Measurements from ENCODE around the gene PCDHA1.
"Not testable (repeated sequence)": the region's sequence is repeated elsewhere in the genome, so short reads cannot be mapped to it uniquely, and the experiment has no call there.

PCDHA1 gene

DNA sequence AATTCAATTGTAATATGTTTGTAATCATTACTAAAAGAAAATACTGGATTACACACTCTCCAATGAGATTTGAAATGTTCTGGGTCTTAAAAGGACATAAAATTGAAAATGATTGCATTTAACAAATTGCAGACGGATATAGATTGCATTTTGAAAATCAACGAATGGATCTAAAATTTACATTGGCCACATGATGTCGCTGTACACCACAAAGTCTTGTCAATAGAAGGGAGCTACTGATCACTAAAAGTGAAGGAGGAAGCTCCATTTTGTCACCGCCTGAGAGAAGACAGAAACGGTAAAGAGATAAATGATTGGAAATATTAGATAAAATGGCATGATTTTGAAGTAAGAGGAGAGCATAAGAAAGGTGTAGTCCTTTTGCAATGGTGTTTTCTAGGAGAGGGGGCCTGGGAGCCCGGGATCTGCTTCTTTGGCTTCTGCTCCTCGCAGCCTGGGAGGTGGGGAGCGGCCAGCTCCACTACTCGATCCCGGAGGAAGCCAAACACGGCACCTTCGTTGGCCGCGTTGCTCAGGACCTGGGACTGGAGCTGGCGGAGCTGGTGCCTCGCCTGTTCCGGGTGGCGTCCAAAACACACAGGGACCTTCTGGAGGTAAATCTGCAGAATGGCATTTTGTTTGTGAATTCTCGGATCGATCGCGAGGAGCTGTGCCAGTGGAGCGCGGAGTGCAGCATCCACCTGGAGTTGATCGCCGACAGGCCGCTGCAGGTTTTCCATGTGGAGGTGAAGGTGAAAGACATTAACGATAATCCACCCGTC, at the start of gene PCDHA1:
Gene PCDHA1, plus strand, starts transcription at position 236 of the 782 bp plus-strand sequence.
- no peak for DNase-seq (ENCODE audit: low read depth)

DNA sequence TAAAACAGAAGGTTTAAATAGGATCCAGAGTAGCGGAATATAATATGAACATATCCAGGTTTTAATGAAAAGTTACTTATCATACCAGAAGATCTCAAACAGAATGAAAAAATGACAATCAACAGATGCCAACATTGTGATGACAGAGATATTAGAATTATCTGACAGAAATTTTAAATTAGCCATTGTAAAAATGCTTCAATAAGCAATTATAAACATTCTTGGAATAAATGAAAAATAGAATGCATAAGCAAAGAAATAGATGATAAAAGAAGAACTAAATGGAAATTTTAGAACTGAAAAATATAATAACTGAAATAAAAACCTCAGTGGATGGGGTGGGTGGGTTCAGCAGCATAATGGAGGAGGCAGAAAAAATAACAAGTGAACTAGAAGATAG, 48.5 kb upstream of the PCDHA1 start:
- DNase-seq (ENCODE audit: low read depth), result no peak

DNA sequence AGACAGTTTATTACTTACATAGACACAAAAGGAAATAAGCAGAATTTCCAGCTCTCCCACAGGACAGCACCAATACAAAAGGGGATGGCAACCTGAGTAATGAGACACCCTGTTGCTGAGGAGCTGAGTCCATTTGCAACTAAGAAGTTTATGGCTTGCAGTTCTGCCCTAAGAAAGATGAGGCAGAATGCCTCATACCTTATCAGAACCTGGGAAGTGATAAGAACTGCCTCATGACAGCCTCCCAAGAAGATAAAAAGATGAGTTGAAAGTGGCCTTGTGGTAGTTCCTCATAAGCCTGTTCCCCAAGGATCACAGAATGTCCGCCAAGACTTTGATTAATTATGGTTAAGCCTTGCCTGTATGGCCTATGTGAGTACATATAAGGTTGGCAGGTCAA, 44.0 kb upstream of the PCDHA1 start:
- no peak for DNase-seq (ENCODE audit: low read depth)

DNA sequence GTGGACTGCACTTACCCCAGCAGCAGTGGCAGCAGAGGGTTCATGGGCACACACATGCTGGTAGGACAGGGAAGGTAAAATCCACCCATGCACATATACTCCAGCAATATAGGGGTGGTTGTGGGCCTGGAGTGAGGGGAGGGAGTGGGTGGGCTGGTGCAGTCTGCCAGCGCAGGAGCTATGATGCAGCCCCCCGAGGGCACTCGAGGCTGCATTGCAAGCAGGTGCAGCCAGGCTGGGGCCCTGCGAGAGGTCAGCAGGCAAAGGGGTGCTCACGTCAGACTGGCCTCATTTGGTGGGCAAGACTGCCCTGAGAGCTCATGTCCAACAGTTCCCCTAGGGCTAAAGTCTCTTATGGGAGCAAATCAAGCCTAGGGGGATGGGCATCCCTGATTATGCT, 32.4 kb upstream of the PCDHA1 start:
- DNase-seq (ENCODE audit: low read depth), result no peak

DNA sequence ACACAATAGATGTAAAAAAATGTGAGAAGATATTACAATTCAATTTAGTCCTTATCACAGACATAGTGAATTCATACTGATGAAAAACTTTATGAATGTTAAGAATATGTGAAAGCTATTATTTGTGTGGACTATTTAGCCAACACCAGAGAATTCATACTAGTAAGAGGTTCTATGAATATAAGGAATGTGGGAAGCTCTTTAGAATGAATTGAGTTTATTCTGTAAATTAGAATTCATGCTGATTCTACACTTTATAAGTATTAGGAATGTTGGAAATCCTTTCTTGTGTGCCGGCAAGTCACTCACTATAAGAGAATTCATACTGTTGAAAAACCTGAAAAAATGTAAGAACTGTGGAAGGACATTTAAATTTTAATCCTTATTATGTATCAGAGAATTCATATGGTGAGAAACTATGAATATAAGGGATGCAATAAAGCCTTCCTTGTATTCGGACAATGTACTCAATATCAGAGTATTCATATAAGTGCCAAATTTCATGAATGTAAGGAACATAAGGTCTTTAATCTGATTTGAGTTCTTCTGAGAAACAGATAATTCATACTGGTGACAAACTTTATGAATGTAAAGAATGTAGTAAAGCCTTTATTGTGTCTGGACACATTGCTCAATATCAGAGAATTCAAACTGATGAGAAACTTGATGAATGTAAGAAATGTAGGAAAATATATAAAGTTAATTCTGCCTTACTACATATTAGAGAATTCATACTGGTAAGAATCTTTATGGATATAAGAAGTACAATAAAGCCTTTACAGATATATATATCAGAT, 21.6 kb upstream of the PCDHA1 start:
- DNase-seq (ENCODE audit: low read depth), result no peak

DNA sequence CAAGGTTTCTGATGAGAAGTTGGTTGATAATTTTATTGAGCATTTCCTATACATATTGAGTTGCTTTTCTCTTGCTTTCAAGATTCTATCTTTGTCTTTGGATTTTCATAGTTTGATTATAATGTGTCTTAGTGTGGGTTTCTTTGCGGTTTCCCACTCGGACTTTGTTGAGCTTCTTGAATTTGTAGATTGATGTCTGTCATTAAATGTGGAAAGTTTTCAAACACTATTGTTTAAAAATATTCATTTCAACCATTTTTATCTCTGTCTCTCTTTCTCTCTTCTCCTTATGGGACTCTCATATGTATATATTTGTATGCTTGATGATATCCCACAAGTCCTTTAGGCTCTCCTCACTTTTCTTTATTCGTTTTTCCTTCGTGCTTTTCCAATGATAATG, 18.5 kb upstream of the PCDHA1 start:
- DNase-seq (ENCODE audit: low read depth), result no peak

DNA sequence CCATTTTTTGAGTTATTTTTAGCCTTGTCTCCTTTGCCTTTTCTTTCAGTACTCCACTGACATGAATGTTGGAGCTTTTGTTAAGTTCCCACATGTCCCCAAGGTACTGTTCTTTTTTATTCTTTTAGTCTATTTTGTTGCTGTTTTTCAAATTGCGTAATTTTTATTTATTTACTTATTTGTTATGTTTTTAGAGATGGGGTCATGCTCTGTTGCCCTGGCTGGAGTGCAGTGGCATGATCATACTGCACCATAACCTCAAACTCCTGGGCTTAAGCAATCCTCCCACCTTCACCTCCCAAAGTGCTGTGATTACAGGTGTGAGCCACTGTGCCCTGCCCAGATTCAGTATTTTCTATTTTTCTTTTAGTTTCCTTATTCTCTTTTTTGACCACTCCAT, 5.4 kb upstream of the PCDHA1 start:
- no peak for DNase-seq (ENCODE audit: low read depth)

DNA sequence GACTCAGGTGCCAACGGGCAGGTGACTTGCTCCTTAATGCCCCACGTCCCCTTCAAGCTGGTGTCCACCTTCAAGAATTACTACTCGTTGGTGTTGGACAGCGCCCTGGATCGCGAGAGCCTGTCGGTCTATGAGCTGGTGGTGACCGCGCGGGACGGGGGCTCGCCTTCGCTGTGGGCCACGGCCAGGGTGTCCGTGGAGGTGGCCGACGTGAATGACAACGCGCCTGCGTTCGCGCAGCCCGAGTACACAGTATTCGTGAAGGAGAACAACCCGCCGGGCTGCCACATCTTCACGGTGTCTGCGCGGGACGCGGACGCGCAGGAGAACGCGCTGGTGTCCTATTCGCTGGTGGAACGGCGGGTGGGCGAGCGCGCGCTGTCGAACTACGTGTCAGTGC, 1.5 kb downstream of the PCDHA1 start:
- not testable (repeated sequence) for DNase-seq (ENCODE audit: low read depth)

DNA sequence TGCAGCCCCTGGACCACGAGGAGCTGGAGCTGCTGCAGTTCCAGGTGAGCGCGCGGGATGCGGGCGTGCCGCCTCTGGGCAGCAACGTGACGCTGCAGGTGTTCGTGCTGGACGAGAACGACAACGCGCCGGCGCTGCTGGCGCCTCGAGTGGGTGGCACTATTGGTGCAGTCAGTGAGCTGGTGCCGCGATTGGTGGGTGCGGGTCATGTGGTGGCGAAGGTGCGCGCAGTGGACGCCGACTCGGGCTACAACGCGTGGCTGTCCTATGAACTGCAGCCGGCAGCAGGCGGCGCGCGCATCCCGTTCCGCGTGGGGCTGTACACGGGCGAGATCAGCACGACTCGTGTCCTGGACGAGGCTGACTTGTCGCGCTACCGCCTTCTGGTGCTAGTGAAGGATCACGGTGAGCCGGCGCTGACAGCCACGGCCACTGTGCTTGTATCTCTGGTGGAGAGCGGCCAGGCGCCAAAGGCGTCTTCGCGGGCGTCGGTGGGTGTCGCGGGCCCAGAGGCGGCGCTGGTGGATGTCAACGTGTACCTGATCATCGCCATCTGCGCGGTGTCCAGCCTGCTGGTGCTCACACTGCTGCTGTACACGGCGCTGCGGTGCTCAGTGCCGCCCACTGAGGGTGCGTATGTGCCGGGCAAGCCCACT, 2.0 kb downstream of the PCDHA1 start:
- DNase-seq (ENCODE audit: low read depth), result not testable (repeated sequence)

DNA sequence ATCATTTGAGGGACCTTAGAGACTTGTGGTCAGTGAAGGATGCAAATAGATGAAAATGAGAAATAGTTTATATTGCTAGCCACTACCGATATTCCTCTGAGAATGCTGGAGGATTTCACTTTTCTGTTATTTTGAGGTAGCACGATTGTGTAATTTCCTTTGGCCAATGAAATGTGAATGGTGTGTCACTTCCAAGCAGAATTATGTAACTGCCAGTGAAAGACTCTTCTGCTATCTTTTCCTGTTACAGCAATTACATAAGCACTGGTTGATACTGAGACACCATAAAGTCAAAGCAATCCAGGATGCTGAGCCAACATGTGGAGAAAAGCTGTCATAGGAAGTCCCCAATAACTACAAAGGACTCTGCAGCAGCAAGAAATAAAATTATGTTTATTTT, 5.1 kb downstream of the PCDHA1 start:
- no peak for DNase-seq (ENCODE audit: low read depth)

DNA sequence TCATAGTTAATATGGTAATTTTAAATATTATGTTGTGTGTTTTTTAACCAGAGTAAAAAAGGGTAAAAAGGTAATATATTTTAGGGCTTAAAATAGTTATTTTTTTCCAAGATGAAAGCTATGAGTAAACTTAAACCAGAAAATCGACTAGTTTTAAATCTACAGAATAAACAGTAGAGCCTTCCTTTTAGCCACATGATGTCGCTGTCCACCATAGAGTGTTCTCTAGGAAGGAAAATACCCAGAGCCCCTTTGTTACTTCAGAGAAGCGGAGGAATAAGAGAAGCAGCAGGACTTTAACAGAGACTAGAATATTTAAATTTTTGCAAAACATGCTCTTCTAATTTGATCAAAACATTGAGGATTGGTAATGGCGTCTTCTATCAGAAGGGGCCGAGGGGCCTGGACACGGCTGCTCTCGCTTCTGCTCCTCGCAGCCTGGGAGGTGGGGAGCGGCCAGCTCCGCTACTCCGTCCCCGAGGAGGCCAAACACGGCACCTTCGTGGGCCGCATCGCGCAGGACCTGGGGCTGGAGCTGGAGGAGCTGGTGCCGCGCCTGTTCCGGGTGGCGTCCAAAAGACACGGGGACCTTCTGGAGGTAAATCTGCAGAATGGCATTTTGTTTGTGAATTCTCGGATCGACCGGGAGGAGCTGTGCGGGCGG, 8.8 kb downstream of the PCDHA1 start, which contains the start of gene PCDHA2:
Gene PCDHA2, plus strand, starts transcription at position 258 of the 664 bp plus-strand sequence.
- DNase-seq (ENCODE audit: low read depth), result no peak

DNA sequence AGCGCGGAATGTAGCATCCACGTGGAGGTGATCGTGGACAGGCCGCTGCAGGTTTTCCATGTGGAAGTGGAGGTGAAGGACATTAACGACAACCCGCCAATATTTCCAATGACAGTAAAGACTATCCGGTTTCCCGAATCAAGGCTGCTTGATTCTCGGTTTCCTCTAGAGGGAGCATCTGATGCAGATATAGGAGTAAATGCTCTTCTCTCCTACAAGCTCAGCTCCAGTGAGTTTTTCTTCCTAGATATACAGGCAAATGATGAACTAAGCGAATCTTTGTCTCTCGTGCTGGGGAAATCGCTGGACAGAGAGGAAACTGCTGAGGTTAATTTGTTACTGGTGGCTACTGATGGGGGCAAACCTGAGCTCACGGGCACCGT, 9.3 kb downstream of the PCDHA1 start:
- no peak for DNase-seq (ENCODE audit: low read depth)

DNA sequence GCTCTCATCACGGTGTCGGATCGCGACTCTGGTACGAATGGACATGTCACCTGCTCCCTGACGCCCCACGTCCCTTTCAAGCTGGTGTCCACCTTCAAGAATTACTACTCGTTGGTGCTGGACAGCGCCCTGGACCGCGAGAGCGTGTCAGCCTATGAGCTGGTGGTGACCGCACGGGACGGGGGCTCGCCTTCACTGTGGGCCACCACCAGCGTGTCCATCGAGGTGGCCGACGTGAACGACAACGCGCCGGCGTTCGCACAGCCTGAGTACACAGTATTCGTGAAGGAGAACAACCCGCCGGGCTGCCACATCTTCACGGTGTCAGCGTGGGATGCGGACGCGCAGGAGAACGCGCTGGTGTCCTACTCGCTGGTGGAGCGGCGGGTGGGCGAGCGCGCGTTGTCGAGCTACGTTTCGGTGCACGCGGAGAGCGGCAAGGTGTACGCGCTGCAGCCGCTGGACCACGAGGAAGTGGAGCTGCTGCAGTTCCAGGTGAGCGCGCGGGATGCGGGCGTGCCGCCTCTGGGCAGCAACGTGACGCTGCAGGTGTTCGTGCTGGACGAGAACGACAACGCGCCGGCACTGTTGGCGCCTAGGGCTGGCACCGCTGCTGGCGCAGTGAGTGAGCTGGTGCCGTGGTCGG, 10.3 kb downstream of the PCDHA1 start:
- not testable (repeated sequence) for DNase-seq (ENCODE audit: low read depth)

DNA sequence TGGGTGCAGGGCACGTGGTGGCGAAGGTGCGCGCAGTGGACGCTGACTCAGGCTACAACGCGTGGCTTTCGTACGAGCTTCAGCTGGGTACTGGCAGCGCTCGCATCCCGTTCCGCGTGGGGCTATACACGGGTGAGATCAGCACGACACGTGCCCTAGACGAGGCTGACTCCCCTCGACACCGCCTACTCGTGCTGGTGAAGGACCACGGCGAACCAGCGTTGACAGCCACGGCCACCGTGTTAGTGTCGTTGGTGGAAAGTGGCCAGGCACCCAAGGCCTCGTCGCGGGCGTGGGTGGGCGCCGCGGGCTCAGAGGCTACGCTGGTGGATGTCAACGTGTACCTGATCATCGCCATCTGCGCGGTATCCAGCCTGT, 10.8 kb downstream of the PCDHA1 start:
- DNase-seq (ENCODE audit: low read depth), result no peak

DNA sequence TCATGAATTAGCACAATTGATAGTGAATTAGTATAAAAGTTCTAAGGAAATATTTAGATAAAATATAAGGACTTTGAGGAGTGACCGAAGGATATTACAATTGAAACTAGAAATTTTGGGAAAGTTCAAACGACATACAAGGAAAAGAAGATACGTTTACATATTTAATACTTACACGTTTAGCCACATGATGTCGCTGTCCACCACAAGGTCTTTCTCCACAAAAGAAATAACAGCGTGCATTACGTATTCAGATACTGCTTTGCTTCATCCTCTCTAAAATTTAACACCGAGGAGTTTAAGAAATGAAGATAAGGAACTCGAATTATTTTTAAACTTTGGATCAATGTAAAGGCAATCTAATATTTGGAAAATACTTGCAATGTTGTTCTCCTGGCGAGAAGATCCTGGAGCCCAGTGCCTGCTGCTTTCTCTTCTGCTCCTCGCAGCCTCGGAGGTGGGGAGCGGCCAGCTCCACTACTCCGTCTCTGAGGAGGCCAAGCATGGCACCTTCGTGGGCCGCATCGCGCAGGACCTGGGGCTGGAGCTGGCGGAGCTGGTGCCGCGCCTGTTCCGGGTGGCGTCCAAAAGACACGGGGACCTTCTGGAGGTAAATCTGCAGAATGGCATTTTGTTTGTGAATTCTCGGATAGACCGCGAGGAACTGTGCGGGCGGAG, 15.0 kb downstream of the PCDHA1 start, which contains the start of gene PCDHA3:
Gene PCDHA3, plus strand, starts transcription at position 242 of the 678 bp plus-strand sequence.
- DNase-seq (ENCODE audit: low read depth), result no peak

DNA sequence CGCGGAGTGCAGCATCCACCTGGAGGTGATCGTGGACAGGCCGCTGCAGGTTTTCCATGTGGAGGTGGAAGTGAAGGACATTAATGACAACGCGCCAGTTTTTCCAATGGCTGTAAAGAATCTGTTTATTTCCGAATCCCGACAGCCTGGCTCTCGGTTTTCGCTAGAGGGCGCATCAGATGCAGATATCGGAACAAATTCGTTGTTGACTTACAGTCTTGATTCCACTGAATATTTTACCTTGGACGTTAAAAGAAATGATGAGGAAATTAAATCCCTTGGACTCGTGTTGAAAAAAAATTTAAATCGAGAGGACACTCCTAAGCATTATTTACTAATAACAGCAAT, 15.5 kb downstream of the PCDHA1 start:
- no peak for DNase-seq (ENCODE audit: low read depth)

DNA sequence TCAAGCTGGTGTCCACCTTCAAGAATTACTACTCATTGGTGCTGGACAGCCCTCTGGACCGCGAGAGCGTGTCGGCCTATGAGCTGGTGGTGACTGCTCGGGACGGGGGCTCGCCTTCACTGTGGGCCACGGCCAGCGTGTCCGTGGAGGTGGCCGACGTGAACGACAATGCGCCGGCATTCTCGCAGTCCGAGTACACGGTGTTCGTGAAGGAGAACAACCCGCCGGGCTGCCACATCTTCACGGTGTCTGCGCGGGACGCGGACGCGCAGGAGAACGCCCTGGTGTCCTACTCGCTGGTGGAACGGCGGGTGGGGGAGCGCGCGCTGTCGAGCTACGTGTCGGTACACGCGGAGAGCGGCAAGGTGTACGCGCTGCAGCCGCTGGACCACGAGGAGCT, 16.4 kb downstream of the PCDHA1 start:
- DNase-seq (ENCODE audit: low read depth), result not testable (repeated sequence)

DNA sequence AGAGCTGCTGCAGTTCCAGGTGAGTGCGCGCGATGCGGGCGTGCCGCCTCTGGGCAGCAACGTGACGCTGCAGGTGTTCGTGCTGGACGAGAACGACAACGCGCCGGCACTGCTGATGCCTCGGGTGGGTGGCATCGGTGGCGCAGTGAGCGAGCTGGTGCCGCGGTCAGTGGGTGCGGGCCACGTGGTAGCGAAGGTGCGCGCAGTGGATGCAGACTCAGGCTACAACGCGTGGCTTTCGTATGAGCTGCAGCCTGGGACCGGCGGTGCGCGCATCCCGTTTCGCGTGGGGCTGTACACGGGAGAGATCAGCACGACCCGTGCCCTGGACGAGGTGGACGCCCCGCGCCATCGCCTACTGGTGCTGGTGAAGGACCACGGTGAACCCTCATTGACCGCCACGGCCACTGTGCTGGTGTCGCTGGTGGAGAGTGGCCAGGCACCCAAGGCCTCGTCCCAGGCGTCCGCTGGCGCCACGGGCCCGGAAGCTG, 16.9 kb downstream of the PCDHA1 start:
- no peak for DNase-seq (ENCODE audit: low read depth)

DNA sequence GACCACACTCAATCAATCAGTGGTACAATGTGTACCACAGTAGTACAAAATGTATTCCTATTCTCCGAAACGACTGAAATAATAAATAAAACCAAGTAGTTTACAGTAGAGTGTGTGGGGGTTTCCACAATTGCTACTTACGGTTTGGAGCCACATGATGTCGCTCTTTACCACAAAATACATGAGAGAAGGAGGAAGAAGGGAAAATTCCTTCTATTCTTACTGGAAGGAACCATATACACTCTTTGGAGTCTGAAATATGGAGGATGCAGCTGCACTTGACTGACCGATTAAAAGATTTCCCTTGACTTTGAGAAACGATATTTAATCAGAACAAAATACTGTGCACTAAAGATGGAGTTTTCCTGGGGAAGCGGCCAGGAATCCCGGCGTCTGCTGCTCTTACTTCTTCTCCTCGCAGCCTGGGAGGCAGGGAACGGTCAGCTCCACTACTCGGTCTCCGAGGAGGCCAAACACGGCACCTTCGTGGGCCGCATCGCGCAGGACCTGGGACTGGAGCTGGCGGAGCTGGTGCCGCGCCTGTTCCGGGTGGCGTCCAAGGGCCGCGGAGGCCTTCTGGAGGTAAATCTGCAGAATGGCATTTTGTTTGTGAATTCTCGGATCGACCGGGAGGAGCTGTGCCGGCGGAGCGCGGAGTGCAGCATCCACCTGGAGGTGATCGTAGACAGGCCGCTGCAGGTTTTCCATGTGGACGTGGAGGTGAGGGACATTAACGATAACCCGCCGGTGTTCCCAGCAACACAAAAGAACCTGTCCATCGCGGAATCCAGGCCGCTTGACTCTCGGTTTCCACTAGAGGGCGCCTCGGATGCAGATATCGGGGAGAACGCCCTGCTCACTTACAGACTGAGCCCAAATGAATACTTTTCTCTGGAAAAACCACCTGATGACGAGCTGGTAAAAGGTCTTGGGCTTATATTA, 21.2 kb downstream of the PCDHA1 start, which contains the start of gene PCDHA4:
Gene PCDHA4, plus strand, starts transcription at position 235 of the 942 bp plus-strand sequence.
- DNase-seq (ENCODE audit: low read depth), result no peak

Data from stimulated activated CD4-positive, alpha-beta T cell treated with anti-CD3 and anti-CD28 coated beads, Interleukin-2, amount 100 ng/mL, for 4 hours (primary cell).